HepG2 (cell line): Measurements from ENCODE around the gene GLIS1. TPM values are rescaled to one million over a fixed set of nuclear protein-coding genes. Genes with fewer than 3 reads are reported as not detected.

Experiments used
- ATAC-seq: fragments of 200-7000 bp; cut with Tn5 transposase; 3 replicates; pipeline ENCODE4 v1.9.1; 2020; ENCODE audit warnings: mild to moderate bottlenecking, moderate library complexity
- BruUV-seq: library from RNA; stranded (reverse); fragments of 400-500 nt; replicated peaks from 2 replicates; lab custom pipeline; 2021; lab: Mats Ljungman, UMichigan
- CTCF ChIA-PET: fragments of 300-600 bp; formaldehyde crosslinking; extraction: SDS; loops from one replicate; lab custom pipeline; 2021; ENCODE audit warnings: low total read pairs, inconsistent platforms, low intra/inter-chr PET ratio; lab: Yijun Ruan, JAX
- POLR2A ChIA-PET: fragments of 350-600 bp; sonication (Branson Sonifier 250); formaldehyde crosslinking; loops from one replicate; lab custom pipeline; 2020; ENCODE audit warnings: antibody characterized with exemption, inconsistent platforms; lab: Yijun Ruan, JAX
- DNase-seq: peaks from one replicate; pipeline ENCODE4 v3.0.0-alpha.2; 2015; ENCODE audit warnings: low spot score
- FAIRE-seq: peaks from 3 replicates; lab custom pipeline; 2011; peaks lifted over from hg19 to GRCh38; lab: Jason Lieb, UNC
- H2AFZ ChIP-seq: one replicate; pipeline ENCODE4 v1.6.1; 2011; ENCODE audit warnings: low read length, inconsistent platforms
- H3K27ac ChIP-seq: fragments of 300-600 bp; 3 replicates; pipeline ENCODE4 v1.8.0; 2011; ENCODE audit warnings: mixed run types, mild to moderate bottlenecking, mixed read lengths, low read length, inconsistent platforms; ENCODE audit not compliant: insufficient read depth; ENCODE audit errors: extremely low read length
- H3K27me3 ChIP-seq, 2 experiments: fragments of 200-600 bp in 1 of 2; 2 replicates in 1 of 2; 3 replicates in 1 of 2; pipeline versions ENCODE4 v1.6.0 to v1.8.0; 2011; ENCODE audit warnings: low read length in 2 of 2, mild to moderate bottlenecking in 2 of 2, moderate library complexity in 2 of 2, inconsistent platforms in 1 of 2; ENCODE audit not compliant: insufficient read depth in 2 of 2, control insufficient read depth in 1 of 2
- H3K36me3 ChIP-seq, 2 experiments: fragments of 200-600 bp in 1 of 2; replicated peaks in 1 of 2; 2 replicates in 1 of 2; 3 replicates in 1 of 2; pipeline versions ENCODE4 v1.5.1 to v1.8.0; 2011; ENCODE audit warnings: low read length in 2 of 2, inconsistent platforms in 1 of 2; ENCODE audit not compliant: insufficient read depth in 2 of 2, control insufficient read depth in 1 of 2
- H3K4me1 ChIP-seq: 2 replicates; pipeline ENCODE4 v1.5.1; 2012; ENCODE audit warnings: low read length, inconsistent platforms; ENCODE audit not compliant: insufficient read depth
- H3K4me2 ChIP-seq: 2 replicates; pipeline ENCODE4 v1.6.0; 2011; ENCODE audit warnings: low read depth, low read length, inconsistent platforms
- H3K4me3 ChIP-seq, 3 experiments: fragments of 200-600 bp in 1 of 3; sonication (generic), shearing (Covaris generic) in 1 of 3; replicated peaks in 1 of 3; 2 replicates each; pipeline ENCODE4 v1.5.1; 2011 to 2016; ENCODE audit warnings: low read length in 3 of 3, inconsistent platforms in 2 of 3, low read depth in 2 of 3, mild to moderate bottlenecking in 2 of 3, control low read depth in 1 of 3, mixed read lengths in 1 of 3; ENCODE audit not compliant: insufficient read depth in 1 of 3
- H3K79me2 ChIP-seq: one replicate; pipeline ENCODE4 v1.6.1; 2011; ENCODE audit warnings: low read length, inconsistent platforms; ENCODE audit not compliant: insufficient read depth
- H3K9ac ChIP-seq: 2 replicates; pipeline ENCODE4 v1.6.0; 2011; ENCODE audit warnings: mild to moderate bottlenecking, low read depth, low read length, inconsistent platforms; ENCODE audit not compliant: insufficient read depth
- H3K9me3 ChIP-seq: 2 replicates; pipeline ENCODE4 v1.5.1; 2012; ENCODE audit warnings: mild to moderate bottlenecking, low read length
- H4K20me1 ChIP-seq: 2 replicates; pipeline ENCODE4 v1.6.0; 2011; ENCODE audit warnings: inconsistent platforms, mild to moderate bottlenecking, low read length, moderate library complexity; ENCODE audit not compliant: insufficient read depth
- HDAC2 ChIP-seq: sonication (generic); formaldehyde crosslinking; IDR thresholded peaks from 2 replicates; pipeline ENCODE4 v1.4.0; 2020; ENCODE audit warnings: missing genetic modification reagents
- HNF4G ChIP-seq, 2 experiments: sonication (generic) in 1 of 2; formaldehyde crosslinking in 1 of 2; IDR thresholded peaks; 2 replicates each; pipeline versions ENCODE4 v1.4.0 to v1.6.1; 2011 to 2020; ENCODE audit warnings: borderline replicate concordance in 2 of 2, low read depth in 2 of 2, mild to moderate bottlenecking in 2 of 2, low read length in 1 of 2, missing genetic modification reagents in 1 of 2, moderate library complexity in 1 of 2
- RNF2 ChIP-seq: fragments of 450-650 bp; conservative IDR thresholded peaks from 2 replicates; pipeline ENCODE4 v1.6.1; 2016; ENCODE audit warnings: low read depth
- SRSF4 ChIP-seq: fragments of 200-400 bp; formaldehyde crosslinking; IDR thresholded peaks from one replicate; pipeline ENCODE4 v1.6.1; 2018; ENCODE audit warnings: mild to moderate bottlenecking, low read depth, low read length, moderate library complexity; ENCODE audit not compliant: poor library complexity, severe bottlenecking
- ZNF326 ChIP-seq: sonication (generic); formaldehyde crosslinking; IDR thresholded peaks from 2 replicates; pipeline ENCODE4 v1.4.0; 2020; ENCODE audit warnings: missing genetic modification reagents, borderline replicate concordance
- ZNF703 ChIP-seq: sonication (generic); formaldehyde crosslinking; IDR thresholded peaks from 2 replicates; pipeline ENCODE4 v1.5.1; 2020; ENCODE audit warnings: missing genetic modification reagents, mild to moderate bottlenecking, moderate library complexity, borderline replicate concordance
- WGBS: methylation state at CpG from one replicate; pipeline ENCODE4 v1.1.6; 2017; ENCODE audit warnings: low lambda C conversion rate; 5-methylcytosine and 5-hydroxymethylcytosine counted together
- in situ Hi-C: cut with HindIII; loops from 2 replicates; pipeline ENCODE4 v1.10.0; 2017; ENCODE audit warnings: low pct_unique_long_range_greater_than_20kb; ENCODE audit not compliant: extremely low pct_ligation_motif_present
- intact Hi-C: fragments of 100-400 bp; cut with micrococcal nuclease; formaldehyde crosslinking; loops from one replicate; pipeline ENCODE4 v1.10.0; 2022; ENCODE audit not compliant: unreplicated experiment
- polyA plus RNA-seq, 8 experiments: library from polyadenylated mRNA; depleted of rRNA in 3 of 8; stranded (reverse) in 7 of 8; unstranded in 1 of 8; fragments of >200 nt; fragmentation: Illumina TruSeq in 4 of 8; extraction: Trizol in 4 of 8; gene quantifications; 2 replicates each; pipeline versions ENCODE4 v1.2.1 to v1.2.3, GENCODE V29; 2011 to 2016; ENCODE audit warnings: low read depth in 4 of 8, missing spikeins in 1 of 8, mixed read lengths in 1 of 8; ENCODE audit not compliant: insufficient read depth in 1 of 8
- total RNA-seq, 5 experiments: library from RNA; depleted of rRNA; stranded (reverse); fragments of >200 nt; fragmentation: Illumina TruSeq; extraction: Trizol; gene quantifications; 2 replicates each; pipeline ENCODE4 v1.2.3, GENCODE V29; 2016; ENCODE audit warnings: low read depth in 1 of 5
- TF ChIP-seq, protein P1 (sequence below): sonication (generic); formaldehyde crosslinking; conservative IDR thresholded peaks from 2 replicates; pipeline ENCODE4 v1.4.0; 2020; ENCODE audit warnings: missing genetic modification reagents

The GLIS1 gene
- total and polyA plus RNA-seq, 2 of the 13 experiments (the other 11 are each of a cell fraction or from before 2014, with no cell fraction given), result 0.03 TPM; not detected in 1

DNA sequence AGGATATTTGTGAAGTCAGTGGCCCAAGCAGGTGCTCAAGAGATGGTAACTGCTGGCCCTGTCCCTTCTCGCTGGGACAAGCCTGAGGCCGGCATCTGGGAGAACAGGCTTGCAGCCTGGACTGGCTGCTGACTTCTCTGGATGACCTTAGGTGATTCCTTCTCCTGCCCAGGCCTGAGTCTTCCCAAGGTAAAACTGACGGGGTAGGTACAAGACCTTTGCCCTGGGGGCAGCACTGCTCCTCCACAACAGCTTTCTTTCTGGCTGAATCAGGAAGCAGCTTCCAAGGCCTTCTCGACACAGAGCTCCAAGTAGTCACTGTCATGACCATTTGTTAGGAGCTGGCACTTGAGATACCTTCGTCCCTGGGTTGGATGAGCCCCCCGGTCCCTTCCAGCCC lies 220.2 kb downstream of the GLIS1 start:
- H3K27me3 ChIP-seq, result peaks cover 6 to 24% of the 10 kb centered on the region in 2 experiments; a peak in 4 of 5 replicates
- no peaks in the 10 kb centered on the region for H3K36me3 ChIP-seq
- in situ Hi-C loops, result no loop called here
- FAIRE-seq (no peak), ATAC-seq (no peak), DNase-seq (no peak)
- no TSS peak for BruUV-seq
- H3K4me3 ChIP-seq, result no peak overlapping the region
- no peaks in the 10 kb centered on the region for H3K79me2 ChIP-seq
- intact Hi-C loops, result no loop called here
- no peaks in the 10 kb centered on the region for H3K4me1 ChIP-seq
- H3K4me2 ChIP-seq, result no peak overlapping the region
- no peak overlapping the region for H3K27ac ChIP-seq
- POLR2A ChIA-PET, result no interaction called here
- H3K9ac ChIP-seq, result no peak overlapping the region
- TF ChIP-seq SRSF4 (no peak), HDAC2 (CRISPR knock-in tag) (no peak), ZNF326 (CRISPR knock-in tag) (no peak), RNF2 (no peak), ZNF703 (CRISPR knock-in tag) (no peak), HNF4G (IDR thresholded peaks at IDR 0.05; ENCODE audit: borderline replicate concordance, low read depth, low read length) (no peak), HNF4G (CRISPR knock-in tag; IDR thresholded peaks at IDR 0.05; ENCODE audit: borderline replicate concordance, low read depth) (no peak)
- TF ChIP-seq, protein P1, sequence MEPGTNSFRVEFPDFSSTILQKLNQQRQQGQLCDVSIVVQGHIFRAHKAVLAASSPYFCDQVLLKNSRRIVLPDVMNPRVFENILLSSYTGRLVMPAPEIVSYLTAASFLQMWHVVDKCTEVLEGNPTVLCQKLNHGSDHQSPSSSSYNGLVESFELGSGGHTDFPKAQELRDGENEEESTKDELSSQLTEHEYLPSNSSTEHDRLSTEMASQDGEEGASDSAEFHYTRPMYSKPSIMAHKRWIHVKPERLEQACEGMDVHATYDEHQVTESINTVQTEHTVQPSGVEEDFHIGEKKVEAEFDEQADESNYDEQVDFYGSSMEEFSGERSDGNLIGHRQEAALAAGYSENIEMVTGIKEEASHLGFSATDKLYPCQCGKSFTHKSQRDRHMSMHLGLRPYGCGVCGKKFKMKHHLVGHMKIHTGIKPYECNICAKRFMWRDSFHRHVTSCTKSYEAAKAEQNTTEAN, result no peak
- no peaks in the 10 kb centered on the region for H3K9me3 ChIP-seq
- CTCF ChIA-PET, result no interaction called here
- no peaks in the 10 kb centered on the region for H4K20me1 ChIP-seq
- 29% methylated on average over 1 of the region's 6 CpGs for WGBS
- H2AFZ ChIP-seq, result no peak overlapping the region
